ENCODE data around the gene OR10J4.
"Not testable (repeated sequence)": the region's sequence is repeated elsewhere in the genome, so short reads cannot be mapped to it uniquely, and the experiment has no call there.

Gene OR10J4

DNA sequence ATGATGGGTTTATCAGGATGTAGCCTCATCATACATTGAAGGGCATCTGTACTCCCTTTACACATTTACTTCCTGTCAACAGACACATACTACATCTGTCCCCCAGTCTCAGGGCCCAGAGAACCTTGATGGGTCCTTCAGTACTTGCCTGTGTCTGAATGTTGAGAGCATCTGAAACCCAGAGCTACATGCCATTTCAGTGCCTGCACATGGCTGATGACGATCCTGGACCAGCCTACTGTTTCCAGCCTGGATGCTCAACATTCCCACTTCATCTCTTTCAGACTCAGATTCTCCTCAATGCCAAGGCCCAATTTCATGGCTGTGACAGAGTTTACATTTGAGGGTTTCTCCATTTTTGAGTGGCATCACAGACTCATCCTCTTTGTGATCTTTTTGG lies at the start of gene OR10J4:
OR10J4 (plus strand) TSS at position 301 of the 400 bp plus-strand sequence.
- DNase-seq: no peak

DNA sequence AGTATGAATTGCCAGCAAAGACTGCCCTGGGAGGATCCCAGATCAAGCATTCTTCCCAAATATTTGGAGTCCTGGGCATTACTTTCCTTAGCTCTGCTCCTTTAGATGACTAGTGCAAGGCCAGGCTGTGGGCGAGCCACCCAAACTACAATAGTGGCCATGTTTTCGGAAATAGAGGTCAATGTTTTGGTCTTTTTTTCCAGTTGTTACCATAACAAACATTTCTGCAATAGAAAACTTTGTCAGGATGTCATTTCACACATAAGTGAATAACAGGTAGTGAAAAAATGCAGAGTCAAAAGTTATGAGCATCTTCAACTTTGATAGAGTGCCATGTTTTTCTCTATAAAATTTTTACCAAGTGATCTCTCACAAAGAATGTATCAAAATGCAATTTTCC lies 25.2 kb upstream of the OR10J4 start:
- no peak for DNase-seq

DNA sequence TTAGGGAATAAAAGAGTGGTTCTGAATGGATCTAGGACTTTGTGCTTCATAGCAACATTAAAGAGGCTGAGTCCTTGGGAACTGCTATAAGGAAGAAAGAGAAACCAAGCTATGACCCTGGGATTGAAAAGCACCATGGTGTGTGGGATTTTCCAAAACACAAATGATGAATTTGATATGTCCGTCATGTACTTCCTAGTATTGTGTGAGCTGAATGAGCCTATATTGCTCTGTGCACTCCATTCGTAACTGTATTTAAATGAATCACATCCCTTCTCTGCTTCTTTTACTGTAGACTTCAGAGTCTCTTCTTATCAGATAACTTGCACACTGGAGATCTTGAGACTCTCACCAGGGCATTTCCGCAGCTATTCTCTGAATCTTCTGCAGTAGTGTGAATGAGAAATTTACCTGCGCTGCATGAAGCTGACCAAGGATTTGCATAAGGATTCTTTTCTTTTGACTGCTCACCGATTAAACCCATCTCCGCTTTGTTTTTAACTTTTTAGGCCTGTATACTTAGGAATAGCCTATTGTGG lies 23.1 kb upstream of the OR10J4 start:
- no peak for DNase-seq

DNA sequence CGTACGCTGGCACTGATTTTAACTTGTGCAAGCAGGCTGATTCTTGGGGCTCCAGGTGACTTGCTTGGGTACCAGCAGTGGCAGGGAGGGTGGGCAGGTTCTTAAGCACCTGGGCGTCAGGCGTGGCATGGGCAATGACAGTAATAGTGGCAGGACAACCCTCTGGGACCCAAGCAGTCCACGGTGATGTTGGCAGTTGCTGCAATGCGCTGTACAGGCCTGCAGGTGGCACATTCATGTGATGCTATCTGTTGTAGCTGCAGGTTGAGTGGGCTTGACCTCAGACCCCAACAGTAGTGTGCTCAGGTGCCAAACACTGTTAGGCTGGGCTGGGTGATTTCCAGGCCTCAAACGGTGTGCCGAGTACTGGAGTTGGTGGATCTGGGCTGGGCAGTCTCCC lies 10.2 kb upstream of the OR10J4 start:
- DNase-seq: no peak

DNA sequence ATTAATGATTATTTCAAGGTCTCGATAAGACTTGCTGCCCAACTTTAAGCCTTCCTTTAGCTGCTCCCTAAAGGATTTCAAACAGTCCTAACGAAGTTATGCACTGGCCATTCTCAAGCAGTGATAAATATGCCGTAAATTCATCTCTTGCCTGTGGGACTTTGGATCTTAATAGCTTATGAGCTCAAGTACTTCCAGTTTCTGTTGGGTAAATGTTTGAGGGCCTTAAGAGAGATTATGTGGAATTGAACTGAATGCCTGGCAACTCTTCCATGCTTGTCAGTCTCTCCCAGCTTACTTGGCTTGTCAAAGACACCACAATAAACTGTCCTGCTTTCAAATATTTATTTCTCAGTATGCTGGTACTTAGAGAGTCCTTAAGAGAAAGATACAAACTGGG lies 3.5 kb upstream of the OR10J4 start:
- DNase-seq: no peak

DNA sequence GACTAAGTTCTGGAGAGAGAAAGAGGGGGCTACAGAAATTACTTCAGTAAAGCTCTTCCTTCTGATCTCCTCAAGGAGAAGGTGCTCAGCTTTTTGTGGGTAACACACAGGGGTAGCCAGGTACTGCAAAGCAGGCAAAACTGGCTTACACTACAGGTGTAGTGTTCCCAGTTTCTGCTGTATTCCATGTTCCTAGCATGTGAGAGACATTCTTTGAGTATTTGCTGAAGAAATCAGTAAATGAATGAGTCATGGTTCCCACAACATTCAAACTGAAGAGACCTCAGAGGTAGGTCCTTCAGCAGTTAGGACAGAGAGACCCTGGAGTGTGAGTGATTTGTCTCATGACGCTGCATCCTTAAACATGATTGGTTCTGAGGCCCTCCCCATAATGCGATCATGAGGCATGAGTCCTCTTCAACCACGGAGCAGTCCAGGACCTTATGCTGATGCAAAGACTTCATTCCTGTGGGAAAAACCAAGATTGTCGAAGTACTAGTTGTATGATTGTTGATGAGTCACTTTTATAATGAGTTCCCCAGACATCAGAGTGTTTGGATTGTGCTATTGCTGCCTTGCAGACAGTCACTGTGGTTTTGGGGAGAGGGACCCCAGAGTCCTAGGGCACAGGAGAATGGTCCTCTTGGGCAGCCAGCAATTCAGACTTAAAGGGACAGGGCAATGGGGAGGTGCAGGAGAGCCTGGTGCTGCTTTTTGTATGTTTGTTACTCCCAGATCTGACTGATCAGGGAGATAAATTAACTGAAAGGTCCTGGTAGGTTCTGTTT lies 2.7 kb upstream of the OR10J4 start:
- no peak for DNase-seq

DNA sequence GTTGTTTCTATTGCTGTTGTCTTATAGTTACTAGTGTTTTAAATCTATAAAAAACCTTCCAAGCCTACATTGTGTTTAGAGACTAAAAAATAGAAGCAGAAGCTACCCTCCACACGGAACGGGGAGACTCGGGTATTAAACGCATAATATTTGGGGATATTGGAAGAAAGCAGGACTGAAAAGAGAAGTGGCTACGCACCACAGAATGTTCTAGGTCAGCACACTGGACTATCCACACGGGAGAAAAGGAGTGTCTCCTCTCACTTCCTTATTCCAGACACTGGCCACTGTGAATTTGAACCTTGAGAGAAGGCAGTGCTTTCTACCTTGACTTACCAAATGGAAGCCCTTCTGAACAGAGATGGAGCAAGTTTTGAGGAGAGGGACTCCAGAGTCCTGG lies 1.0 kb upstream of the OR10J4 start:
- no peak for DNase-seq

DNA sequence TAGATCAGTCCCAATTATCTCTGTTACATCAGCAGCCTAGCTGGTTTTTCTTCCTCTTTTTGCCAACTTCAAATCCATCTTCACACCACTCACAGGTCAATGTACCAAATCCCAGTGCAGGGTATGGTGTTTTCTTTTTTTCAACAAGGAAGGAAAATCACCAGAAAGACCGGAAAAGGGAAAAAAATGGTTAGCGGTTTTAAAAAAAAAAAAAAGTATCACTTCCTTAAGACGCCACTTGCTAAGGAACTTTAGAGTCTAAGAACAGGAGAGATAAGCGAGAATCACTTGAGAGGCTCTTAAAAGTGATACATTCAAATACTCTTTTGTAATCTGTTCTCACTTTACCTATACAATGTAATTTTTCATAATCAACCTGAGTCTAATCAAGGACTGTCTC lies 4.5 kb downstream of the OR10J4 start:
- no peak for DNase-seq

DNA sequence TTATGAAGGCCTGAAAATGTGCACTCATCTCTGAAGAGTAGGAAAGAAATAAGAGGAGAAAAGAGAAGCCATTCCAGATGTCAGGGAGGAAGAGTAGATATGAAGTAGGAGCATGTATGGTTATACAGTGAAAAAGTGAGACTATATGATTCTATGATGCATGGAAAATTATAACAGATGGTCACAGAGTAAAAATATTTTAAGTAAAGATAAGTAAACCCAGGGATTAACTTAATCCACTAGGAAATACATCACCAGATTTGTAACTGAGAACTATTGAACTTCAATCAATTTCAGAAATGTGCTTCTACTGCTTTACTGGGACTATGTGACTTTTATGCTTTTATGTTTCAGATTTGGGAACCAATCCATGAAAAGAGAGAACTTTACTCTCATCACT lies 7.4 kb downstream of the OR10J4 start, which contains the start of gene OR10J1:
OR10J1 (plus strand) TSS at position 301 of the 400 bp plus-strand sequence; CDS start at position 371, 70 bp downstream.
- no peak for DNase-seq

DNA sequence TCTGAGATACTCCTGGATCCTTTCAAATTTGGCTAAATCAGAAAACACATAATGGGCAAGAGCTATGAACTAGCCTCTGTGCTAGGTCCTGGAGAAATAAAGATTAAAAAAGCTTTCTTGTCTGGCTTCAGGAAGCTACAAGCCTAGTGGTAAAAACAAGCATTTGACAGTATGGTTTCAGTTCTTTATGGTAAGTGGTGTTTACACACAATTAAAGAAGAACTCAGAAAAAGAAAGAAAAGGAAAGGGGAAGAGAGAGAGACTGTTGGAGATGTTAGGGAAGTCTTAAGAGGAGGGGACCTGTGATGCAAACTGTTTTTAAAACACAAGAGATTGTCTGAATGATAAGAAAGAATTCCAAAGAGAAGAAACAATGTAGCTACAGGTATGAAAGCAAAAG lies 9.4 kb downstream of the OR10J4 start:
- no peak for DNase-seq

DNA sequence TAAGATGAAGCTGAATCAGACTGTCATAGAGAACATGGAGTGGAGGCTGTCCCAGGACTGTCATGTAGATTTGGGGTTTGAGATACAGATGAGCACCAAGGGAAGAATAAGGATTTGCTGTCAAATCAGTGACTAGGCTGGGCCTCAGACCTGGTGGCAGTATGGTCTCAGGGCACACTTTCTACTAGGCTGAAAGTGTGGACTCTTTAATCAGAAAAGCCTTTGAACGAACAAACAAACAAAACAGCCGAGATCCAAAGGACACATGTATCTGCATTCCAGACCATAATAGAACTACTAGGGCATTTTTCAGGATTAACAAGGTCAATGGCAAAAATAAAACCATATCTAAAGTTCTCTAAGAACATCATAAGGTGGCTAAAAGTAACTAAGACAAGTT lies 10.4 kb downstream of the OR10J4 start:
- DNase-seq: no peak

DNA sequence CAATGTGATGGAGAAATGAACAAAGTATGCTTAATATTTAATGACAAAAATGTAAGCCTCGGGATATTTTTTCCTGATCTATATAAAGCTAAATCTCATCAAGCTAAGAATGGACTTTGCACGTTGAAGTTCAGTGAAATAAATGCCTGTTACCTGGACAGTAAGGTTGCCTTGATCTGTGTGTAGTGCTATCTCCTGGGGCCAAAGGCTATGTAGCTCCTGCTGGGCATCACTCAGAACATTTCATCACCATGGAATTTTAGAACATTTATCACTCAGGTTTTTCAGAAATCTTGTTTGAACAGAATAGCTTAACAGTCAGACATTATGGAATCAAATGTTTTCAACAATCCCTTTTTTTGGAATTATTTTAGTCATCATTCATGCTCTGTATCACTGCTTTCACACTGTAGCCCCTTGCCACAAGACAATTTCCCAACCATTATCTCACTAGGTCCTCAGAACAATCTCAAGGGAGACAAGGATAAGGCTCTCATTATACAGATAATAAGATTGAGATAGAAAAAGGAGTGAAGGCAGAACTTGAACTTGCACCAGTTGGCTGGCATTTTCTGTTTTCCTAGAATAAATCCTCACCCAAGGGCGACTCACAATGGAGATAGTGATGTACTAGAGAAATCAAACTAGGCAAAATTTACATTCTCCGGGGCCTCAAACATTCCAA lies 11.2 kb downstream of the OR10J4 start:
- no peak for DNase-seq

DNA sequence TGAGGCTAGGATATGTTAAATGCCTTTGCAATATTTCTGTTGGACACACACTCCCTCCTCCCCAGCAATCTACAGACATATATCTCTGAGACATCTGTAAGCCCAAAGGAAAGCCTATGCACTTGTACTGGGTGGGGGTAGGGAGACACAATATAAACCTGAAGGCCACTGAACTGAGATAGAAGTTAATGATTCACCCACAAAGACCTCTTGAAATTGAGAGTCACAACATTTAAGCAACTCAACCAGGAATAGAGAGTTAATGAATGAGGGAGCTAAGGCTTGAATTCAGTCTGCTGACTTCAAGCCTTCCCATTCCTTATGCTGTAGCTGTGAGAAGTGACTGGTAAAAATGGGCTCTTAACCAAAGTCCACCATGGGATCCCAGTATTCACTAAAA lies 12.5 kb downstream of the OR10J4 start:
- DNase-seq: no peak

DNA sequence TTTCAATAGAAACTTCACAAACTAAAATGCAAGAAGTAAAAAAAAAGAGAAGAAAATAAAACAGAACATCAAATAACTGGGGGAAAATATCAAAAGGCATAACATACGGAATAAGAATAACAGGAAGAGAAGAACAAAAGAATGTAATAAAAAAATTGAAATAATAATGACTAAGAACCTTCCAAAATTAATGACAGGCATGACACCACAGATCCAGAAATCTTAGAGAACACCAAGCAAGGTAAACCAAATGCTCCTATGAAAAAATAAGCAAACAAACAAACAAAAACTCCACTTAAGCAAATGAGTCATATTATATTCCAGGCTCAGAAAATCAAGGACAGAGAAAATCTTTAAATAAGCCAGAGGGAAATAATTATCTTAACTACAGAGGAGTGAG lies 16.2 kb downstream of the OR10J4 start:
- no peak for DNase-seq

DNA sequence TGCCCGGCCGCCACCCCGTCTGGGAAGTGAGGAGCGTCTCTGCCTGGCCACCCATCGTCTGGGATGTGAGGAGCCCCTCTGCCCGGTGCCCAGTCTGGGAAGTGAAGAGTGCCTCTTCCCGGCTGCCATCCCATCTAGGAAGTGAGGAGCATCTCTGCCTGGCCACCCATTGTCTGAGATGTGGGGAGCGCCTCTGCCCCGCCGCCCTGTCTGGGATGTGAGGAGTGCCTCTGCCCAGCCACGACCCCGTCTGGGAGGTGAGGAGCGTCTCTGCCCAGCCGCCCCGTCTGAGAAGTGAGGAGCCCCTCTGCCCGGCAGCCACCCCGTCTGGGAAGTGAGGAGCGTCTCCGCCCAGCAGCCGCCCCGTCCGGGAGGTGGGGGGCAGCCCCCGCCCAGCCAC lies 17.6 kb downstream of the OR10J4 start:
- DNase-seq: not testable (repeated sequence)

DNA sequence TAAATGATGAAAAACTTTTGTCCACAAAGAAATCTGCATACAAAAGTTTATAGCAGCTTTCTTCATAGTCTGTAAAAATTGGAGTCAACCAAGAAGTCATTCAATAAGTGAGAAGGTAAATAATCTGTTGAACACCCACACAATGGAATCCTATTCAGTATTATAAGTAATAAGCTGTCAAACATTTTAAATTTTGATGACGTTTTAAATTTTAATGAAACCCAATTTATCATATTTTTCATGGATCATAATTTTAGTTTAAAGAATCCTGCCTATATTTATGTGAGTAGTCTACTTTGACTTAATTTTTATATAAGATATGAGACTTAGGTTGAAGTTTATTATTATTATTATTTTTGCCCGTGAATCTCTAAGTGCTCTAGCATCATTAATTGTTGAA lies 27.5 kb downstream of the OR10J4 start:
- DNase-seq: no peak

DNA sequence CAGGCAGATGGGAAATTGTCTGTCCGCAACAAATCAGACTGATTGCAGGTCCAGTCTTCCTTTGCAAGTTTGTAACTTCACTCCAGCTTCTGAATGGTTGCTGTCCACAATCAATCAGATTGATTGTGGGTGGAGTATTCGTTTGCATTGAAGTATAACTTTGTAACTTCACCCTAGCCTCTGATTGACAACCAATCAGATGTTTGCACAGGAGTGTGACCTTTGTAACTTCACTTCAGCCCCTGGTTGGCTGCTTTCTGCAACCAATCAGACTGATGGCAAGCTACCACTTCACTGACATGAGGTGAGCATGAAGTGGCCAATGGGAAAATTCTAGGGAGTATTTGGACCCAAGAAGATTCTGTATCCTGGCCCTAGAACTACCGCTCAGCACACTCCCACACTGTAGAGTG lies 33.2 kb downstream of the OR10J4 start:
- DNase-seq: no peak

DNA sequence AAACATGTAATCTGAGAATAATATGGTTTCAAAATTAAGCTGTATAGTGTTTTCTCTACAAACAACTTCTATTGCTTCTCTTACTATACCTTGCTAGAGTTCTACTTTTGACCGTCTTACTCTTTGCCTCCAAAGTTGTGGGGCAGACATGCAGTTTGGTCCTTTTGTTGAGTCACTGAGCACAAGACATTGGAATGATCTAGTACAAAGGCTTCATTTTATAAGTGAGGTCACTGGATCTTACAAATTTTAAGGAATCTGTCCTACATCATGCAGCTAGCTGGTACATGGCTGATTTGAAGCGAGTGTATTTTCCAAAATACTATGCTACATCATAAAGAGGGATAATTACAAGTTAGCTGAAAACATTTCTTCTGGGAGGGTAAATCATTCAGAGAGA lies 36.3 kb downstream of the OR10J4 start:
- DNase-seq: no peak

DNA sequence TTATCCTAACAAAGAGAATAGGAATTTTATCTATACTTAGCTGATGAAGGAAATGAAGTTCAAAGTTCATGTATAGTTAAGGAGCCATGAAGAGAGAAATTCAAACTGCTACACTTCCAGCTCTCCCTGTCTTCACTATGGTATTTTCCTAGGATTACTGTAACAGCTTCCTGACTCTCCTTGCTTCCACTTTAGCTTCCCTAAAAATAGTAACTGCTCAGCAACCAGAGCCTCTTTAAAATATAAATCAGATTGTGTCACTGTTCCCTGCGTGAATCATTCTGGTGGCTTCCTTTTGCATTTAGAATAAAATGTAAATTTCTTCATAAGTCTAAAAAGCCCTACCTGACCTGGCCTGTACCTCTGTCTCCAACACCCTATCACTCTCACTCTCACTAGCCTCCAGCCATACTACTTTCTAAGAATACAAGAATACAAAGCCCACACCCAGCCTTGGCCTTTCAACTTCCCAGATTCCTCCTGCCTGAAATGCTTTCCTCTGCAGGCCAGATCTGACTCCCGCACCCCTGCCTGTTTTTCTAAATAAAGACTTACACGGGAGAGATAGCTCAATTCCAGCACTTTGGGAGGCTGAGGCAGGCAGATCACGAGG lies 38.0 kb downstream of the OR10J4 start:
- DNase-seq: no peak

DNA sequence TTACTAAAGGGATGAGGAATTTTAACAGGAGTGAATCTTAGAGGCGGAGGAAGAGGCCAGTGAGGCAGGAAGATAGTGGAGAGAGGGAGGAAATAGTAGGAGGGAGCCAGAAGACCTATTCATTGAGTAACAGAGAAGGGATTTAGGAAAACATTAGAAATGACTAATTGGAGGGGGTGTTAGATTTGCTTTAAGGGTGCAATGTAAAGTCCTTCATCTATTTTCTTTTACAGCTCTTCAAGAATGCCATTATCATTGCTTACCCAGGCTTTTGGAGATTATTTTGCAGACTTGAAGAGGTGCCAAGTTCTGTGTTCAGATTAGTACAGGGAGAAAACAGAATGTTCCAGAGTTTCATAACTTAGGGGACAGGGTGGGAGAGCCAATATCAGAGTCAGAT lies 41.3 kb downstream of the OR10J4 start:
- no peak for DNase-seq

DNA sequence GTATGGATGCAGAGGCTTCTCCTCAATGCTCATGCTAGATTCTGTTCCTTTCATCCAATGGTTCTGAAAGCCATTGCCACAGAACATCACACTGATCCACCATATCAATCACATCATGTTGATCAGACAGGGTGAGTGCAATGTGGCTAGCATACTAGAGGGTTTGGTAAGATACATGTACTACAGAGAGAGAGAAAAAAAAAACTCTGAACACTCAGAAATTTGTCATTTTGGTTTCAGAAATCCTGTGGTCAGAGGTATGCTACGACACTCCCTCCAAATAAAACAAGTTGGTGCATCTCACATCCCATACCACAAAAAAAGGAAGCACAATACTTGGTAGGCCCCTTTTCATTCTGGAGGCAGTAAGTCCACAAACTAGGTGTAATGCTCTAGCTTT lies 42.9 kb downstream of the OR10J4 start:
- DNase-seq: no peak

Data from activated CD4-positive, alpha-beta T cell treated with anti-CD3 and anti-CD28 coated beads, Interleukin-2, amount 50 U/mL, for 1 hour (primary cell).